Natural killer cell treated with Interleukin-12 subunit alpha and Interleukin-12 subunit beta and Interleukin-15 and Interleukin-18, amount 100 ng/mL, for 72 hours (primary cell): ENCODE data around the gene ADAMTSL2. TPM values are rescaled to one million over a fixed set of nuclear protein-coding genes. Genes with fewer than 3 reads are reported as not detected.

Source experiments
- ATAC-seq, 2 donors: fragments of 150-1000 bp; cut with Tn5 transposase in 1 of 2; sonication (Bioruptor Pico), chemical (Tn5 transposase) in 1 of 2; 2 replicates each; pipeline ENCODE4 v1.10.0; 2021
- DNase-seq: peaks from one replicate; pipeline ENCODE4 v3.0.0; 2022; ENCODE audit warnings: low spot score
- H3K27ac Mint-ChIP-seq, 2 donors: 1 replicate in 1 of 2; 2 replicates in 1 of 2; pipeline ENCODE4 v1.8.0; 2022; ENCODE audit warnings: mixed read lengths in 2 of 2, mild to moderate bottlenecking in 1 of 2, moderate library complexity in 1 of 2
- H3K27me3 Mint-ChIP-seq, 2 donors: 1 replicate in 1 of 2; 2 replicates in 1 of 2; pipeline ENCODE4 v1.8.0; 2022; ENCODE audit warnings: mixed read lengths in 2 of 2
- H3K36me3 Mint-ChIP-seq: one replicate; pipeline ENCODE4 v1.8.0; 2022; ENCODE audit warnings: mixed read lengths
- H3K4me1 Mint-ChIP-seq, 2 donors: 1 replicate in 1 of 2; 2 replicates in 1 of 2; pipeline ENCODE4 v1.8.0; 2022; ENCODE audit warnings: low read depth in 2 of 2, mixed read lengths in 2 of 2, mild to moderate bottlenecking in 1 of 2
- H3K4me3 Mint-ChIP-seq: one replicate; pipeline ENCODE4 v1.8.0; 2022; ENCODE audit warnings: mixed read lengths
- H3K9me3 Mint-ChIP-seq: 2 replicates; pipeline ENCODE4 v1.8.0; 2022; ENCODE audit warnings: mixed read lengths
- total RNA-seq, 2 donors: library from RNA; stranded (reverse); gene quantifications; one replicate each; pipeline ENCODE4 v1.2.3, GENCODE V29; 2022

The ADAMTSL2 gene
- total RNA-seq, 2 donors from 2014 or later = not detected

- Mint-ChIP-seq H3K9me3 (no peaks in the 10 kb centered on the region), H3K27ac (no peak overlapping the region), H3K36me3 (no peaks in the 10 kb centered on the region), H3K4me3 (no peak overlapping the region), H3K4me1 (peaks cover 0 to 3% of the 10 kb centered on the region in 2 donors), H3K27me3 (peaks cover 33 to 39% of the 10 kb centered on the region in 2 donors)
- ATAC-seq = no peak
- DNase-seq = no peak
These were observed 74.4 kb downstream of the ADAMTSL2 start for GRCh38 chr9:133608889-133609288.

- peaks cover 33 to 37% of the 10 kb centered on the region in 2 donors for H3K27me3 Mint-ChIP-seq
- ATAC-seq = peak; percentile 40 to 65
- H3K9me3 Mint-ChIP-seq = no peaks in the 10 kb centered on the region
- H3K36me3 Mint-ChIP-seq = no peaks in the 10 kb centered on the region
- H3K4me3 Mint-ChIP-seq = no peak within 1 kb of the TSS
- DNase-seq = no peak
- H3K27ac Mint-ChIP-seq = no peak within 1 kb of the TSS
- H3K4me1 Mint-ChIP-seq = no peaks in the 10 kb centered on the region
These were observed 75.0 kb downstream of the ADAMTSL2 start, which contains the start of gene FAM163B for GRCh38 chr9:133609311-133610098. FAM163B (minus strand) TSS chr9:133609389; CDS start chr9:133580223, 29,166 bp downstream.

- no peak overlapping the region for H3K4me3 Mint-ChIP-seq
- H3K27me3 Mint-ChIP-seq = peaks cover 33 to 34% of the 10 kb centered on the region in 2 donors
- ATAC-seq (no peak), DNase-seq (no peak)
- no peaks in the 10 kb centered on the region for H3K4me1 Mint-ChIP-seq
- H3K9me3 Mint-ChIP-seq = no peaks in the 10 kb centered on the region
- no peak overlapping the region for H3K27ac Mint-ChIP-seq
- no peaks in the 10 kb centered on the region for H3K36me3 Mint-ChIP-seq
These were observed 76.3 kb downstream of the ADAMTSL2 start for GRCh38 chr9:133610845-133611244.

- H3K4me3 Mint-ChIP-seq = no peak overlapping the region
- H3K27ac Mint-ChIP-seq = no peak overlapping the region
- no peak for DNase-seq
- no peak for ATAC-seq
- peaks cover 32 to 33% of the 10 kb centered on the region in 2 donors for H3K27me3 Mint-ChIP-seq
- no peaks in the 10 kb centered on the region for H3K4me1 Mint-ChIP-seq
- H3K36me3 Mint-ChIP-seq = no peaks in the 10 kb centered on the region
- H3K9me3 Mint-ChIP-seq = no peaks in the 10 kb centered on the region
These were observed 77.5 kb downstream of the ADAMTSL2 start for GRCh38 chr9:133612051-133612450.

- ATAC-seq (no peak), DNase-seq (no peak)
- no peaks in the 10 kb centered on the region for H3K9me3 Mint-ChIP-seq
- H3K4me3 Mint-ChIP-seq = no peak overlapping the region
- H3K36me3 Mint-ChIP-seq = no peaks in the 10 kb centered on the region
- H3K27me3 Mint-ChIP-seq = peaks cover 32 to 33% of the 10 kb centered on the region in 2 donors
- no peak overlapping the region for H3K27ac Mint-ChIP-seq
- H3K4me1 Mint-ChIP-seq = no peaks in the 10 kb centered on the region
These were observed 78.3 kb downstream of the ADAMTSL2 start for GRCh38 chr9:133612816-133613215.

- ATAC-seq (no peak), DNase-seq (no peak)
- Mint-ChIP-seq H3K9me3 (no peaks in the 10 kb centered on the region), H3K27me3 (peaks cover 32 to 38% of the 10 kb centered on the region in 2 donors), H3K4me3 (no peak overlapping the region), H3K4me1 (peaks cover 0 to 5% of the 10 kb centered on the region in 2 donors), H3K36me3 (no peaks in the 10 kb centered on the region), H3K27ac (no peak overlapping the region)
These were observed 78.9 kb downstream of the ADAMTSL2 start for GRCh38 chr9:133613432-133613831.

GRCh38 chr9:133614056-133614455 is 79.6 kb downstream of the ADAMTSL2 start:
- no peaks in the 10 kb centered on the region for H3K9me3 Mint-ChIP-seq
- H3K27ac Mint-ChIP-seq = no peak overlapping the region
- H3K4me1 Mint-ChIP-seq = peaks cover 0 to 9% of the 10 kb centered on the region in 2 donors
- H3K4me3 Mint-ChIP-seq = no peak overlapping the region
- ATAC-seq (no peak), DNase-seq (no peak)
- peaks cover 32 to 41% of the 10 kb centered on the region in 2 donors for H3K27me3 Mint-ChIP-seq
- no peaks in the 10 kb centered on the region for H3K36me3 Mint-ChIP-seq

GRCh38 chr9:133614678-133615077 is 80.2 kb downstream of the ADAMTSL2 start:
- peaks cover 2 to 11% of the 10 kb centered on the region in 2 donors for H3K4me1 Mint-ChIP-seq
- H3K4me3 Mint-ChIP-seq = no peak overlapping the region
- H3K36me3 Mint-ChIP-seq = no peaks in the 10 kb centered on the region
- peaks cover 29 to 38% of the 10 kb centered on the region in 2 donors for H3K27me3 Mint-ChIP-seq
- no peaks in the 10 kb centered on the region for H3K9me3 Mint-ChIP-seq
- no peak overlapping the region for H3K27ac Mint-ChIP-seq
- DNase-seq (no peak), ATAC-seq (no peak)

- ATAC-seq = no peak
- Mint-ChIP-seq H3K36me3 (no peaks in the 10 kb centered on the region), H3K9me3 (no peaks in the 10 kb centered on the region), H3K27ac (no peak overlapping the region), H3K4me3 (no peak overlapping the region), H3K4me1 (peaks cover 7 to 16% of the 10 kb centered on the region in 2 donors), H3K27me3 (peaks cover 26 to 33% of the 10 kb centered on the region in 2 donors)
- no peak for DNase-seq
These were observed 80.7 kb downstream of the ADAMTSL2 start for GRCh38 chr9:133615186-133615585.

GRCh38 chr9:133615606-133616188 is 81.2 kb downstream of the ADAMTSL2 start:
- peaks cover 23 to 28% of the 10 kb centered on the region in 2 donors for H3K27me3 Mint-ChIP-seq
- no peak overlapping the region for H3K27ac Mint-ChIP-seq
- no peak for ATAC-seq
- DNase-seq = no peak
- H3K9me3 Mint-ChIP-seq = no peaks in the 10 kb centered on the region
- no peaks in the 10 kb centered on the region for H3K36me3 Mint-ChIP-seq
- H3K4me1 Mint-ChIP-seq = peaks cover 11 to 18% of the 10 kb centered on the region in 2 donors
- H3K4me3 Mint-ChIP-seq = no peak overlapping the region

GRCh38 chr9:133616643-133617405 is 82.3 kb downstream of the ADAMTSL2 start:
- Mint-ChIP-seq H3K4me1 (peaks cover 19 to 23% of the 10 kb centered on the region in 2 donors), H3K27me3 (peaks cover 14 to 17% of the 10 kb centered on the region in 2 donors), H3K27ac (no peak overlapping the region), H3K36me3 (no peaks in the 10 kb centered on the region), H3K9me3 (no peaks in the 10 kb centered on the region), H3K4me3 (no peak overlapping the region)
- DNase-seq = no peak
- no peak for ATAC-seq

GRCh38 chr9:133618726-133619125 is 84.2 kb downstream of the ADAMTSL2 start:
- ATAC-seq (no peak), DNase-seq (no peak)
- Mint-ChIP-seq H3K9me3 (no peaks in the 10 kb centered on the region), H3K36me3 (no peaks in the 10 kb centered on the region), H3K4me3 (no peak overlapping the region), H3K4me1 (peaks cover 25 to 31% of the 10 kb centered on the region in 2 donors), H3K27ac (peak overlapping the region in 1 of 2 donors; percentile 67), H3K27me3 (peaks cover 8 to 14% of the 10 kb centered on the region in 2 donors)

- Mint-ChIP-seq H3K4me3 (peak overlapping the region; percentile 67), H3K27ac (peak overlapping the region; percentile 55 to 67), H3K9me3 (no peaks in the 10 kb centered on the region), H3K4me1 (peaks cover 25 to 31% of the 10 kb centered on the region in 2 donors), H3K36me3 (no peaks in the 10 kb centered on the region), H3K27me3 (peaks cover 12 to 13% of the 10 kb centered on the region in 2 donors)
- ATAC-seq = peak; percentile 72 to 81
- peak; percentile 71 for DNase-seq
These were observed 85.3 kb downstream of the ADAMTSL2 start for GRCh38 chr9:133619791-133620190.
